K562 (cell line): ENCODE measurements around the gene TUBB6.

Experiments used
- ADNP ChIP-seq: fragments of 200-800 bp; sonication (Bioruptor generic); IDR thresholded peaks from 2 replicates; pipeline ENCODE4 v1.6.1; 2016; ENCODE audit warnings: missing genetic modification characterization, missing compliant biosample characterization
- MAZ ChIP-seq, 2 experiments: fragments of 450-650 bp in 1 of 2; sonication (generic) in 1 of 2; formaldehyde crosslinking; IDR thresholded peaks in 1 of 2; conservative IDR thresholded peaks in 1 of 2; 2 replicates each; pipeline versions ENCODE4 v1.4.0 to v1.5.0; 2020; ENCODE audit warnings: mild to moderate bottlenecking in 1 of 2, missing genetic modification reagents in 1 of 2

GRCh38 chr18:12310762-12311161 lies 2.7 kb downstream of the TUBB6 start:
- TF ChIP-seq ADNP (no peak), MAZ (CRISPR knock-in tag; conservative IDR thresholded peaks at IDR 0.05 in 1 of 2, IDR thresholded peaks at IDR 0.05 in 1 of 2) (no peak)
